ENCODE data around the gene PEMT. TPM values are rescaled to one million over a fixed set of nuclear protein-coding genes. Genes with fewer than 3 reads are reported as not detected.

The PEMT gene
- total and polyA plus RNA-seq, 2 of the 4 experiments (the other 2 are of a cell fraction) = 23.3 to 49.5 TPM

DNA sequence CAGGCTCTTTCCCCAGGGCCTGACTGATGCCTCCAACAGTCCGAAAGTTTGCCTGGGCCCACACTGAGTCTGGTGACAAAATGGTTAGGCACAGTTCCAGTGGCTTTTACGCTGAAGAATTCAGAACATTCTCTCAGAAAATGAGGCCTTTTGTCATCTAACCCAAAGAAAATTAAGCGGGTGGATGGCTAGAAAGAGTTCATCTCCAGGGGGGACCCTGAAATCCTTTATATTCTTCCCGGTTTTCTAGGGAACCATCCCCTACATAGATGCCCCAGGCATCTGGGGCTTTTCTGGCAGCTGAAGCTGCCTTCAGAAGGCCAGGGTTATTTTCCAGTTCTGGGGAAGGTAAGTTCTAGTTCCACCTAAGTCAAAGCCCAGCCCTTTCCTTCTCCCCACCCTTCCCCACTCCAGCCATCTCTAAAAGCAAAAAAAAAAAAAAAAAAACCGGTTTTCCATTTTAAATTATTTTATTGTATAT lies 97.5 kb downstream of the PEMT start:
- POLR2A ChIA-PET (ENCODE audit: unreplicated experiment) = no interaction called here
- no TSS peak for BruUV-seq (replicated peaks)
- no peak overlapping the region for H3K56ac ChIP-seq (ENCODE audit: extremely low read depth, insufficient read depth, low read length)
- H3K4me3 ChIP-seq (ENCODE audit: insufficient read depth, low read depth, low read length) = no peak overlapping the region
- H3K9me1 ChIP-seq (ENCODE audit: insufficient read depth, low read length) = no peaks in the 10 kb centered on the region
- H3K27ac ChIP-seq (ENCODE audit: insufficient read depth, low read length) = no peak overlapping the region
- H4K8ac ChIP-seq (ENCODE audit: low read depth in 2 of 2, low read length in 2 of 2) = no peak overlapping the region
- H3K23ac ChIP-seq (ENCODE audit: low read depth, low read length) = no peak overlapping the region
- H3K27me3 ChIP-seq (ENCODE audit: control insufficient read depth, insufficient read depth, low read length) = no peaks in the 10 kb centered on the region
- ATAC-seq (ENCODE audit: low read depth) (no peak), DNase-seq (no peak)
- WGBS, 2 experiments (ENCODE audit: extremely low coverage in 2 of 2, insufficient read length in 1 of 2) = 93% methylated on average over 2 of the region's 5 CpGs; no CpG with 5 or more reads in 1 of the 2 experiments
- no peak overlapping the region for H2BK20ac ChIP-seq (ENCODE audit: low read depth, low read length)
- no peak overlapping the region for H3K9ac ChIP-seq (ENCODE audit: low read depth, low read length)
- peaks cover 18% of the 10 kb centered on the region for H3K36me3 ChIP-seq (ENCODE audit: control insufficient read depth, insufficient read depth, low read length)
- H3K4me2 ChIP-seq (ENCODE audit: low read depth, low read length) = no peak overlapping the region
- CTCF ChIA-PET = interaction anchor here (0.6 kb wide), 1 partner anchor 149 kb away, joined by 4 read pairs; no protein-coding TSS in a partner anchor
- TF ChIP-seq CEBPB (IDR thresholded peaks at IDR 0.05; ENCODE audit: low read depth, low read length) (no peak), RFX5 (IDR thresholded peaks at IDR 0.05; ENCODE audit: low read depth, low read length) (no peak), RCOR1 (IDR thresholded peaks at IDR 0.05; ENCODE audit: insufficient replicate concordance, low read length) (no peak), BHLHE40 (IDR thresholded peaks at IDR 0.05; ENCODE audit: low read depth, low read length) (no peak), CHD1 (IDR thresholded peaks at IDR 0.05; ENCODE audit: low read depth, low read length) (no peak), POLR2A (IDR thresholded peaks at IDR 0.05; ENCODE audit: low read depth, low read length) (no peak)
- TF ChIP-seq, protein P1, sequence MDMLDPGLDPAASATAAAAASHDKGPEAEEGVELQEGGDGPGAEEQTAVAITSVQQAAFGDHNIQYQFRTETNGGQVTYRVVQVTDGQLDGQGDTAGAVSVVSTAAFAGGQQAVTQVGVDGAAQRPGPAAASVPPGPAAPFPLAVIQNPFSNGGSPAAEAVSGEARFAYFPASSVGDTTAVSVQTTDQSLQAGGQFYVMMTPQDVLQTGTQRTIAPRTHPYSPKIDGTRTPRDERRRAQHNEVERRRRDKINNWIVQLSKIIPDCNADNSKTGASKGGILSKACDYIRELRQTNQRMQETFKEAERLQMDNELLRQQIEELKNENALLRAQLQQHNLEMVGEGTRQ (IDR thresholded peaks at IDR 0.05; ENCODE audit: low read depth, low read length) = no peak
- no peak overlapping the region for H2BK5ac ChIP-seq (ENCODE audit: low read depth, low read length, poor library complexity, severe bottlenecking)
- no peak overlapping the region for H2AK9ac ChIP-seq (replicated peaks; ENCODE audit: low read depth, low read length, poor library complexity)
- H3K18ac ChIP-seq (ENCODE audit: low read depth, low read length) = no peak overlapping the region
- H4K91ac ChIP-seq (ENCODE audit: insufficient read depth, low read depth, low read length) = no peak overlapping the region
- H3K79me1 ChIP-seq (ENCODE audit: low read depth in 1 of 2, low read length in 2 of 2) = peaks cover 8 to 16% of the 10 kb centered on the region in 2 experiments; a peak in 3 of 4 replicates
- dilution Hi-C loops (cut with HindIII; ENCODE audit: low sequenced_read_pairs, unreplicated experiment) = no loop called here
- no peak overlapping the region for H2BK15ac ChIP-seq (ENCODE audit: low read depth, low read length)
- intact Hi-C loops (cut with micrococcal nuclease) = no loop called here
- H2AFZ ChIP-seq (replicated peaks; ENCODE audit: low read length, poor library complexity) = no peak overlapping the region
- H3K14ac ChIP-seq (replicated peaks; ENCODE audit: low read depth, low read length) = no peak overlapping the region
- in situ Hi-C loops (cut with MboI; ENCODE audit: low sequenced_read_pairs) = no loop called here
- no peak overlapping the region for H2AK5ac ChIP-seq (ENCODE audit: low read depth, low read length)
- H4K20me1 ChIP-seq (ENCODE audit: insufficient read depth, low read length) = peaks cover 8% of the 10 kb centered on the region
- H3K9me3 ChIP-seq (ENCODE audit: control insufficient read depth, insufficient read depth, low read length) = no peaks in the 10 kb centered on the region; the same call in 1 of the 2 replicates
- peaks cover 7% of the 10 kb centered on the region; the same call in 1 of the 2 replicates for H3K4me1 ChIP-seq (ENCODE audit: control insufficient read depth, insufficient read depth, low read length)
- no peak overlapping the region for H3K4ac ChIP-seq (ENCODE audit: low read depth, low read length)
- H4K5ac ChIP-seq (ENCODE audit: low read depth, low read length) = no peak overlapping the region
- H2BK120ac ChIP-seq (ENCODE audit: low read depth, low read length) = no peak overlapping the region

Data from IMR-90 (cell line).